Left cardiac atrium (tissue), 4 donors: Measurements from ENCODE around the gene CYFIP1. TPM values are rescaled to one million over a fixed set of nuclear protein-coding genes. Genes with fewer than 3 reads are reported as not detected.

ENCODE experiments used
- ATAC-seq, 2 donors: fragments of 200-7000 bp; cut with Tn5 transposase; one replicate each; pipeline ENCODE4 v1.9.1; 2020; ENCODE audit warnings: mild to moderate bottlenecking in 2 of 2, moderate library complexity in 2 of 2
- DNase-seq: peaks from one replicate; pipeline ENCODE4 v3.0.0-alpha.2; 2020
- intact Hi-C, 2 donors: fragments of 100-400 bp; cut with DNase I; formaldehyde crosslinking; loops; one replicate each; pipeline versions ENCODE4 v1.14.1 to v1.15.1; 2022 to 2023
- total RNA-seq, 2 donors: library from RNA; stranded (reverse); fragmentation: NEBNext Ultra II Directional; extraction: Animal tissue kit (Norgen Biotek cat#: 25700); gene quantifications; one replicate each; pipeline ENCODE4 v1.2.1, GENCODE V29; 2021
- donor health status: DM: no; HTN: yes; CAD: no.
- donor health status: DM: no; HTN: yes; CAD: no; lungs with severe emphysema.
- donor health status: DM: yes; HTN: yes; CAD: no.
- donor health status: Dilated cardiomyopathy.

CYFIP1 gene
- total RNA-seq, 2 donors from 2014 or later = 44.9 to 49.4 TPM

- no peak for ATAC-seq
- no peak for DNase-seq
- intact Hi-C loops = loop anchor here in 1 of 2 donors (10.0 kb wide), 1 partner anchor 59 kb away; no protein-coding TSS in a partner anchor
Measured at GRCh38 chr15:22903961-22904534, 76.1 kb downstream of the CYFIP1 start.

GRCh38 chr15:22903427-22903826 is 76.7 kb downstream of the CYFIP1 start:
- ATAC-seq = no peak
- DNase-seq = no peak
- intact Hi-C loops = loop anchor here in 1 of 2 donors (10.0 kb wide), 1 partner anchor 59 kb away; no protein-coding TSS in a partner anchor

- DNase-seq = no peak
- ATAC-seq = no peak
- intact Hi-C loops = loop anchor here in 1 of 2 donors (10.0 kb wide), 1 partner anchor 58 kb away; no protein-coding TSS in a partner anchor
Measured at GRCh38 chr15:22902981-22903380, 77.2 kb downstream of the CYFIP1 start.

- intact Hi-C loops = loop anchor here in 1 of 2 donors (10.0 kb wide), 1 partner anchor 58 kb away; no protein-coding TSS in a partner anchor
- DNase-seq (no peak), ATAC-seq (peak in 1 of 2 donors; percentile 7)
Measured at GRCh38 chr15:22902578-22902977, 77.6 kb downstream of the CYFIP1 start.

- no peak for DNase-seq
- intact Hi-C loops = loop anchor here in 1 of 2 donors (10.0 kb wide), 1 partner anchor 57 kb away; no protein-coding TSS in a partner anchor
- peak in 1 of 2 donors; percentile 12 for ATAC-seq
Measured at GRCh38 chr15:22902046-22902445, 78.1 kb downstream of the CYFIP1 start.

GRCh38 chr15:22895465-22896190 is 84.5 kb downstream of the CYFIP1 start:
- no peak for ATAC-seq
- no peak for DNase-seq
- intact Hi-C loops = no loop called here

- DNase-seq = no peak
- ATAC-seq = no peak
- intact Hi-C loops = no loop called here
Measured at GRCh38 chr15:22893881-22894280, 86.3 kb downstream of the CYFIP1 start.

GRCh38 chr15:22893081-22893480 is 87.1 kb downstream of the CYFIP1 start:
- DNase-seq (no peak), ATAC-seq (no peak)
- intact Hi-C loops = no loop called here

GRCh38 chr15:22892333-22892732 is 87.8 kb downstream of the CYFIP1 start:
- intact Hi-C loops = no loop called here
- ATAC-seq (no peak), DNase-seq (no peak)

GRCh38 chr15:22891426-22892210 is 88.5 kb downstream of the CYFIP1 start:
- ATAC-seq = peak in 1 of 2 donors; percentile 10
- no peak for DNase-seq
- intact Hi-C loops = no loop called here

- ATAC-seq = no peak
- no peak for DNase-seq
- intact Hi-C loops = no loop called here
Measured at GRCh38 chr15:22890296-22890695, 89.9 kb downstream of the CYFIP1 start.

- no peak for DNase-seq
- no peak for ATAC-seq
- intact Hi-C loops = loop anchor here in 1 of 2 donors (10.0 kb wide), 1 partner anchor 56 kb away; no protein-coding TSS in a partner anchor
Measured at GRCh38 chr15:22889146-22889818, 90.9 kb downstream of the CYFIP1 start.

GRCh38 chr15:22888120-22888859 is 91.9 kb downstream of the CYFIP1 start:
- ATAC-seq = peak in 1 of 2 donors; percentile 91
- no peak for DNase-seq
- intact Hi-C loops = loop anchor here in 1 of 2 donors (10.0 kb wide), 1 partner anchor 57 kb away; no protein-coding TSS in a partner anchor

GRCh38 chr15:22887157-22887951 is 92.8 kb downstream of the CYFIP1 start:
- ATAC-seq (peak; percentile 29 to 80), DNase-seq (peak; percentile 44)
- intact Hi-C loops = loop anchor here in 1 of 2 donors (10.0 kb wide), 1 partner anchor 57 kb away; no protein-coding TSS in a partner anchor

- DNase-seq = no peak
- intact Hi-C loops = loop anchor here in 1 of 2 donors (10.0 kb wide), 1 partner anchor 60 kb away; no protein-coding TSS in a partner anchor
- ATAC-seq = no peak
Measured at GRCh38 chr15:22885120-22885519, 95.0 kb downstream of the CYFIP1 start.

GRCh38 chr15:22884344-22884743 is 95.8 kb downstream of the CYFIP1 start:
- DNase-seq (no peak), ATAC-seq (no peak)
- intact Hi-C loops = loop anchor here in 1 of 2 donors (10.0 kb wide), 1 partner anchor 60 kb away; no protein-coding TSS in a partner anchor

GRCh38 chr15:22883196-22883595 is 97.0 kb downstream of the CYFIP1 start:
- ATAC-seq (no peak), DNase-seq (no peak)
- intact Hi-C loops = loop anchor here in 1 of 2 donors (10.0 kb wide), 1 partner anchor 62 kb away; no protein-coding TSS in a partner anchor
